ENCODE data around the gene CLSTN2. TPM values are rescaled to one million over a fixed set of nuclear protein-coding genes. Genes with fewer than 3 reads are reported as not detected.

CLSTN2 gene
- total RNA-seq, 1 experiment from 2014 or later = not detected

DNA sequence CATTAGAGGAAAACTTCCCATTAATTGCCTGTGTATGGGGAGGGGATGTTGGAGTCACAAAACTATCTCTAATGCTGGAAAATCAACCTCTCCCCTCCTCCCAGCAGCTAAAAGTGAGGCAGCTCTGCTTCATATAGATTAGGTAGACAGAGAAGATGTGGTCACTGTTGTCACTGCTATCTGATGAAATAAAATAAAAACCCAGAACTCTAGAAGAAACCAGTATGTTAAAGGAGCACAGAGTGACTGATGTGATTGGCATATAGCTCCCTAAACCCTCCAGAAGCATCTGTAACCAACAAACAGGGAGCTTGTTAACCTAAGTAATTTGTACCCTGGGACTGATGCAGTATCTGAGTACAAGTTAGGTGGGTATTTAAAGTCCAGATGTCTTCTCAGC, 531.0 kb downstream of the CLSTN2 start:
- H4K20me1 ChIP-seq (ENCODE audit: low read length) = no peaks in the 10 kb centered on the region
- H3K27ac ChIP-seq (ENCODE audit: low read length) = no peak overlapping the region
- H3F3A ChIP-seq (ENCODE audit: low read length, unreplicated experiment) = no peaks in the 10 kb centered on the region
- no peaks in the 10 kb centered on the region for H3K36me3 ChIP-seq (ENCODE audit: low read depth, low read length)
- H2AFZ ChIP-seq (ENCODE audit: low read length) = no peak overlapping the region
- no peak for ATAC-seq
- no peaks in the 10 kb centered on the region for H3K9me3 ChIP-seq (ENCODE audit: low read length)
- H3K9me2 ChIP-seq (replicated peaks; ENCODE audit: low read length) = no peaks in the 10 kb centered on the region
- H3K9ac ChIP-seq (ENCODE audit: low read length) = no peak overlapping the region
- H3K79me2 ChIP-seq (ENCODE audit: low read length) = no peaks in the 10 kb centered on the region
- intact Hi-C loops (cut with micrococcal nuclease) = no loop called here
- no peak overlapping the region for H3K4me2 ChIP-seq (ENCODE audit: low read length)
- H3K27me3 ChIP-seq (ENCODE audit: low read length) = no peaks in the 10 kb centered on the region
- DNase-seq = no peak
- no peak for TF ChIP-seq EZH2phosphoT487 (IDR thresholded peaks at IDR 0.05; ENCODE audit: borderline replicate concordance, low read length)
- TF ChIP-seq, protein P1, sequence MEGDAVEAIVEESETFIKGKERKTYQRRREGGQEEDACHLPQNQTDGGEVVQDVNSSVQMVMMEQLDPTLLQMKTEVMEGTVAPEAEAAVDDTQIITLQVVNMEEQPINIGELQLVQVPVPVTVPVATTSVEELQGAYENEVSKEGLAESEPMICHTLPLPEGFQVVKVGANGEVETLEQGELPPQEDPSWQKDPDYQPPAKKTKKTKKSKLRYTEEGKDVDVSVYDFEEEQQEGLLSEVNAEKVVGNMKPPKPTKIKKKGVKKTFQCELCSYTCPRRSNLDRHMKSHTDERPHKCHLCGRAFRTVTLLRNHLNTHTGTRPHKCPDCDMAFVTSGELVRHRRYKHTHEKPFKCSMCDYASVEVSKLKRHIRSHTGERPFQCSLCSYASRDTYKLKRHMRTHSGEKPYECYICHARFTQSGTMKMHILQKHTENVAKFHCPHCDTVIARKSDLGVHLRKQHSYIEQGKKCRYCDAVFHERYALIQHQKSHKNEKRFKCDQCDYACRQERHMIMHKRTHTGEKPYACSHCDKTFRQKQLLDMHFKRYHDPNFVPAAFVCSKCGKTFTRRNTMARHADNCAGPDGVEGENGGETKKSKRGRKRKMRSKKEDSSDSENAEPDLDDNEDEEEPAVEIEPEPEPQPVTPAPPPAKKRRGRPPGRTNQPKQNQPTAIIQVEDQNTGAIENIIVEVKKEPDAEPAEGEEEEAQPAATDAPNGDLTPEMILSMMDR (conservative IDR thresholded peaks at IDR 0.05; ENCODE audit: low read depth, low read length) = no peak
- TF ChIP-seq EZH2 (IDR thresholded peaks at IDR 0.05; ENCODE audit: low read length, unreplicated experiment) = no peak
- ChIA-PET CTCF (no interaction called here), POLR2A (ENCODE audit: unreplicated experiment) (no interaction called here)
- no TSS peak for BruUV-seq (replicated peaks)
- H3K4me1 ChIP-seq (ENCODE audit: insufficient read depth, low read length) = no peaks in the 10 kb centered on the region
- no peak overlapping the region for H3K4me3 ChIP-seq (ENCODE audit: low read length)

DNA sequence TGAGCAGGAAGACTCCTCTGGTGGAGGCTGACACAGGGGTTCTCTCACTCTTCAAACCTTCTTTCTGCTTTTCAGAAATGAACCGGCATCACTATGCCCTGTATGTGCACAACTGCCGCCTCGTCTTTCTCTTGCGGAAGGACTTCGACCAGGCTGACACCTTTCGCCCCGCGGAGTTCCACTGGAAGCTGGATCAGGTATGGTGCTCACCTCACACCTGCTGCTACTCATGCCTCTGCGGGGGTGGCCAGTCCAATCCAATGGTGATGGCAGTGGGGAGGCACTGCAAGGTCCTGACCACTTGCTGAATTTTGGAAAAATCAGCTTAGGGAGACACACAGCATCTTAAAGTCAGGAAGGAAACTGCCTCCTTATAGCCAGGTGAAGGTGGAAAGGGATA, 531.5 kb downstream of the CLSTN2 start:
- H3K79me2 ChIP-seq (ENCODE audit: low read length) = no peaks in the 10 kb centered on the region
- no peaks in the 10 kb centered on the region for H3K36me3 ChIP-seq (ENCODE audit: low read depth, low read length)
- H3K9me3 ChIP-seq (ENCODE audit: low read length) = no peaks in the 10 kb centered on the region
- no peak overlapping the region for H3K9ac ChIP-seq (ENCODE audit: low read length)
- no peaks in the 10 kb centered on the region for H3F3A ChIP-seq (ENCODE audit: low read length, unreplicated experiment)
- intact Hi-C loops (cut with micrococcal nuclease) = no loop called here
- no peak for ATAC-seq
- TF ChIP-seq, protein P1 (conservative IDR thresholded peaks at IDR 0.05; ENCODE audit: low read depth, low read length) = no peak
- TF ChIP-seq EZH2 (IDR thresholded peaks at IDR 0.05; ENCODE audit: low read length, unreplicated experiment) (no peak), EZH2phosphoT487 (IDR thresholded peaks at IDR 0.05; ENCODE audit: borderline replicate concordance, low read length) (no peak)
- no peak overlapping the region for H2AFZ ChIP-seq (ENCODE audit: low read length)
- POLR2A ChIA-PET (ENCODE audit: unreplicated experiment) = no interaction called here
- no peaks in the 10 kb centered on the region for H3K27me3 ChIP-seq (ENCODE audit: low read length)
- no peak overlapping the region for H3K4me3 ChIP-seq (ENCODE audit: low read length)
- CTCF ChIA-PET = no interaction called here
- no TSS peak for BruUV-seq (replicated peaks)
- no peaks in the 10 kb centered on the region for H4K20me1 ChIP-seq (ENCODE audit: low read length)
- no peak overlapping the region for H3K4me2 ChIP-seq (ENCODE audit: low read length)
- DNase-seq = no peak
- no peaks in the 10 kb centered on the region for H3K9me2 ChIP-seq (replicated peaks; ENCODE audit: low read length)
- H3K4me1 ChIP-seq (ENCODE audit: insufficient read depth, low read length) = no peaks in the 10 kb centered on the region
- no peak overlapping the region for H3K27ac ChIP-seq (ENCODE audit: low read length)

DNA sequence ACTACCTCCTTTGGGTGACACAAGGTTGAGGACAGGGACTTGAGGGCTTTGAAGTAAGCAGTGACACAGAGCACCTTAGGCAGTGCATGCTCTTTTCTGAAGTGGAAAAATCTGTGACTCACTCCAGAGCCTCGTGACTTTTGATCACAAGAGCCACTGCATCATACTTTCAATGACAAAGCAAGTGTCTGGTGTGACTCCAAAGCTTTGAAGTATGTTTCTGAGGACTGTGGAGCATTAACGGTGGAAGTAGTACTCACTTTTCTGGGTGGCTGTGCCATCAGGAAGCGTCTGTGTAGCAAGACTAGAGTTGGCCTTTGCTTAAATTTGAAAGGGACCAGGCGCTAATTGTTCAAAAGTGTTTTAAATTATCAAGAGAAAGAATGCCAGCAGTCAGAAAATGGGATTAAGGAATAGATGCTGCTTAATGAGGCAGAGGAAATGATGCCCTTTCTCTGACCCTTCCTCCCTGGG, 532.2 kb downstream of the CLSTN2 start:
- TF ChIP-seq EZH2 (IDR thresholded peaks at IDR 0.05; ENCODE audit: low read length, unreplicated experiment) (no peak), EZH2phosphoT487 (IDR thresholded peaks at IDR 0.05; ENCODE audit: borderline replicate concordance, low read length) (no peak)
- TF ChIP-seq, protein P1 (conservative IDR thresholded peaks at IDR 0.05; ENCODE audit: low read depth, low read length) = no peak
- DNase-seq (peak; percentile 33), ATAC-seq (no peak)
- no peaks in the 10 kb centered on the region for H3K27me3 ChIP-seq (ENCODE audit: low read length)
- no peaks in the 10 kb centered on the region for H3F3A ChIP-seq (ENCODE audit: low read length, unreplicated experiment)
- H3K9me3 ChIP-seq (ENCODE audit: low read length) = no peaks in the 10 kb centered on the region
- no peak overlapping the region for H3K9ac ChIP-seq (ENCODE audit: low read length)
- no TSS peak for BruUV-seq (replicated peaks)
- H3K36me3 ChIP-seq (ENCODE audit: low read depth, low read length) = no peaks in the 10 kb centered on the region
- intact Hi-C loops (cut with micrococcal nuclease) = no loop called here
- no peaks in the 10 kb centered on the region for H3K9me2 ChIP-seq (replicated peaks; ENCODE audit: low read length)
- H3K4me3 ChIP-seq (ENCODE audit: low read length) = no peak overlapping the region
- H2AFZ ChIP-seq (ENCODE audit: low read length) = no peak overlapping the region
- H3K4me2 ChIP-seq (ENCODE audit: low read length) = no peak overlapping the region
- CTCF ChIA-PET = no interaction called here
- H3K79me2 ChIP-seq (ENCODE audit: low read length) = no peaks in the 10 kb centered on the region
- no peaks in the 10 kb centered on the region for H3K4me1 ChIP-seq (ENCODE audit: insufficient read depth, low read length)
- no peaks in the 10 kb centered on the region for H4K20me1 ChIP-seq (ENCODE audit: low read length)
- POLR2A ChIA-PET (ENCODE audit: unreplicated experiment) = no interaction called here
- no peak overlapping the region for H3K27ac ChIP-seq (ENCODE audit: low read length)

Data from PC-3 (cell line).